ENCODE results near the gene CLEC10A.
"Not testable (repeated sequence)": the region's sequence is repeated elsewhere in the genome, so short reads cannot be mapped to it uniquely, and the experiment has no call there.

Gene CLEC10A

GRCh38 chr17:7122381-7122780 lies 42.3 kb upstream of the CLEC10A start:
- no peak for TF ChIP-seq CTCF (IDR thresholded peaks at IDR 0.05; ENCODE audit: insufficient read depth, low read depth, low read length, missing control alignments)
- DNase-seq (ENCODE audit: low read depth): peak; percentile 34
- no peak overlapping the region for H3K4me3 ChIP-seq (ENCODE audit: low read depth, low read length)

- H3K4me3 ChIP-seq (ENCODE audit: low read depth, low read length); DNase-seq (ENCODE audit: low read depth): not testable (repeated sequence)
These were observed 40.6 kb upstream of the CLEC10A start for GRCh38 chr17:7120635-7121034.

DNA sequence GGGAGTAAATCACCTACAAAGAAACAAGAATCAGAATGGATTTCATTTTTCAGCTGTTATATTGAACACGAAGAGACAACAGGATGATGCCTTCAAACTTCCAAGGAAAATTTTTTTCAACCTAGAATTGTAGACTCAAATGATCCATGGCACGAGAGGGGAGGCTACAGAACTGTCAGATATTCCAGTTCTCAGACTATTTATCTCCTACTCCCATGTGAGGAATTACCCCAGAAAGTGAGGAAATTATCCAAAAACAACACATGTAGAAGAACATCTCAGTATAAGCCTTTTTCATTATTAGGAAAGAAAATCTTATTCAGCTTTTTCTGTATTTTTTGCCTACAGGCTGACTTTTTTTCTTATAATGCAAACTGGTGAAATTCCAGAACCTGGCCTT lies 40.1 kb upstream of the CLEC10A start:
- TF ChIP-seq CTCF (IDR thresholded peaks at IDR 0.05; ENCODE audit: insufficient read depth, low read depth, low read length, missing control alignments): no peak
- no peak for DNase-seq (ENCODE audit: low read depth)
- H3K4me3 ChIP-seq (ENCODE audit: low read depth, low read length): no peak overlapping the region

DNA sequence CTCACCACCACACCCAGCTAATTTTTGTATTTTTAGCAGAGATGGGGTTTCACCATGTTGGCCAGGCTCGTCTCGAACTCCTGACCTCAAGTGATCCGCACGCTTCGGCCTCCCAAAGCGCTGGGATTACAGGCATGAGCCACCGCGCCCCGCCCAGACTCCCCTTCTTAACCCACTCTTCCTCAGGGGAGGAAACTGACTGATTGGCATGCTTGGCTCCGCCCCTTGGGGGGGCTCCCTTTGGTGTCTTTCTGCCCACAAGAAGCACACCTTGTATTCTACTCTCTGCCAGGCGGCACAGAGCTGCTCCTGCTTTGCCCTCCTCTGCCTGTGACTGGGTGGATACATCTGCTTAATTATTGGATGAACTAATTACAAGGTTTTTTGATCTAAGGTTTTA lies 39.3 kb upstream of the CLEC10A start:
- no peak for DNase-seq (ENCODE audit: low read depth)
- H3K4me3 ChIP-seq (ENCODE audit: low read depth, low read length): no peak overlapping the region
- no peak for TF ChIP-seq CTCF (IDR thresholded peaks at IDR 0.05; ENCODE audit: insufficient read depth, low read depth, low read length, missing control alignments)

DNA sequence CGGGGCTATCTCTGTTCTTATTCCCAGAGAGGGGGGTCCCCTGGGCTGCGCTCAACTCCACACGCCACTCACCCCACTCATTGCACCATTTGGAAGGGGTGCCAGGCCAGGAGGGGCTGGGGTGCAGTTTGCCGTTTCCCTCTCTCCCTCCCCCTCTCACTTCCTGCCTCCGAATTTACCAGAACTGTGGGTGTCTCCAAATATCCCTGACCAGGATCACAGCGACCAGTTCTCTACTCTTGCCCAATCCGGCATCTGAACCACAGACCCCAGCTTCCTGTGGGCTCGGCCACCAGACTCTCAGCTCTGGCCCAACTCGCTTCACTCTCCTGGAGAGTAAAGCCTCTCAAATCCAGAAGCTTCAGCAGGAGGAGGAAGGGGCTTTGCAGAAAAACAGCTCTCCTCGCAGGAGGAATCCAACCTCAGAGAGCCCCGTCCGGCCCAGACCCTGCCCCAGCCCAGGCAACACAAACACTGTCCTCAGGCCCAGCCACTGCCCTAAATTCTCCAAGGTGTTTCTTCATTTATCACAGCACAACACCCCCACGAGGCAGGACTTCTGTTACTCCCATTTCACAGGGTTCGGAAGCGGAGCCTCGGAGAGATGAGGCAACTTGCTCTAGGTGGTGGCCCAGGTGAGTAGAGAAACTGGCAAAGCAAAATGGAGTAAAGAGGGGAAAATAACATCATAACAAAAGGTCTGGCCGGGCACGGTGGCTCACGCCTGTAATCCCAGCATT lies 35.0 kb upstream of the CLEC10A start:
- H3K4me3 ChIP-seq (ENCODE audit: low read depth, low read length): no peak overlapping the region
- no peak for DNase-seq (ENCODE audit: low read depth)
- TF ChIP-seq CTCF (IDR thresholded peaks at IDR 0.05; ENCODE audit: insufficient read depth, low read depth, low read length, missing control alignments): no peak

GRCh38 chr17:7114241-7114874 lies 34.3 kb upstream of the CLEC10A start, which contains the start of gene ASGR2:
TSS of gene ASGR2 (minus strand) at chr17:7114822. CDS start at chr17:7114240, 582 bp downstream.
- no peak for TF ChIP-seq CTCF (IDR thresholded peaks at IDR 0.05; ENCODE audit: insufficient read depth, low read depth, low read length, missing control alignments)
- H3K4me3 ChIP-seq (ENCODE audit: low read depth, low read length): no peak within 1 kb of the TSS
- DNase-seq (ENCODE audit: low read depth): no peak

- no peak for TF ChIP-seq CTCF (IDR thresholded peaks at IDR 0.05; ENCODE audit: insufficient read depth, low read depth, low read length, missing control alignments)
- DNase-seq (ENCODE audit: low read depth): no peak
- no peak overlapping the region for H3K4me3 ChIP-seq (ENCODE audit: low read depth, low read length)
These were observed 33.4 kb upstream of the CLEC10A start for GRCh38 chr17:7113273-7114071.
